Mesenchymal stem cell (in vitro differentiated cells and primary cell): ENCODE results near the gene ST7.

Experiments
- DNase-seq: peaks from one replicate; pipeline ENCODE4 v3.0.0-alpha.2; 2013
- H2AFZ ChIP-seq: one replicate; pipeline ENCODE4 v1.6.1; 2013; ENCODE audit warnings: low read depth, mild to moderate bottlenecking, control low read depth, inconsistent platforms, low read length, moderate library complexity
- H2AK5ac ChIP-seq: 2 replicates; pipeline ENCODE4 v1.6.1; 2013; ENCODE audit warnings: low read length, moderate library complexity, mild to moderate bottlenecking, inconsistent platforms; ENCODE audit not compliant: severe bottlenecking
- H2BK120ac ChIP-seq: one replicate; pipeline ENCODE4 v1.6.1; 2013; ENCODE audit warnings: low read depth, mild to moderate bottlenecking, inconsistent platforms, low read length, moderate library complexity
- H2BK12ac ChIP-seq, 2 experiments: one replicate each; pipeline ENCODE4 v1.6.1; 2013; ENCODE audit warnings: inconsistent platforms in 2 of 2, low read length in 2 of 2, mild to moderate bottlenecking in 2 of 2, moderate library complexity in 2 of 2, control low read depth in 1 of 2
- H2BK15ac ChIP-seq: one replicate; pipeline ENCODE4 v1.6.1; 2013; ENCODE audit warnings: mild to moderate bottlenecking, low read depth, inconsistent platforms; ENCODE audit not compliant: poor library complexity, severe bottlenecking
- H2BK5ac ChIP-seq: 2 replicates; pipeline ENCODE4 v1.6.1; 2013; ENCODE audit warnings: low read depth, mild to moderate bottlenecking, low read length, control low read depth, inconsistent platforms; ENCODE audit not compliant: poor library complexity, severe bottlenecking
- H3K14ac ChIP-seq, 2 experiments: one replicate each; pipeline ENCODE4 v1.6.1; 2013; ENCODE audit warnings: inconsistent platforms in 2 of 2, low read length in 2 of 2, control low read depth in 1 of 2, mild to moderate bottlenecking in 1 of 2, moderate library complexity in 1 of 2
- H3K18ac ChIP-seq, 2 experiments: one replicate each; pipeline ENCODE4 v1.6.1; 2013; ENCODE audit warnings: inconsistent platforms in 2 of 2, low read length in 2 of 2, control low read depth in 1 of 2, low read depth in 1 of 2, mild to moderate bottlenecking in 1 of 2
- H3K23ac ChIP-seq, 2 experiments: one replicate each; pipeline ENCODE4 v1.6.1; 2013; ENCODE audit warnings: inconsistent platforms in 2 of 2, low read length in 2 of 2, mild to moderate bottlenecking in 2 of 2, moderate library complexity in 2 of 2, control low read depth in 1 of 2
- H3K27ac ChIP-seq: 2 replicates; pipeline ENCODE4 v1.5.1; 2013; ENCODE audit warnings: mild to moderate bottlenecking, moderate library complexity, low read length, control low read depth, inconsistent platforms; ENCODE audit not compliant: poor library complexity, severe bottlenecking
- H3K27me3 ChIP-seq, 2 experiments: 2 replicates each; pipeline versions ENCODE4 v1.6.1 to v1.7.0; 2013; ENCODE audit warnings: low read length in 2 of 2, mild to moderate bottlenecking in 2 of 2, moderate library complexity in 2 of 2, control low read depth in 1 of 2, inconsistent platforms in 1 of 2; ENCODE audit not compliant: control insufficient read depth in 1 of 2, insufficient read depth in 1 of 2
- H3K36me3 ChIP-seq, 2 experiments: 2 replicates each; pipeline versions ENCODE4 v1.6.1 to v1.7.0; 2013; ENCODE audit warnings: low read length in 2 of 2, control low read depth in 1 of 2, inconsistent platforms in 1 of 2, low read depth in 1 of 2, mild to moderate bottlenecking in 1 of 2; ENCODE audit not compliant: insufficient read depth in 2 of 2, control insufficient read depth in 1 of 2
- H3K4ac ChIP-seq, 2 experiments: one replicate each; pipeline ENCODE4 v1.6.1; 2013; ENCODE audit warnings: inconsistent platforms in 2 of 2, low read length in 2 of 2, mild to moderate bottlenecking in 2 of 2, moderate library complexity in 2 of 2, control low read depth in 1 of 2, low read depth in 1 of 2
- H3K4me1 ChIP-seq: 2 replicates; pipeline ENCODE4 v1.6.1; 2013; ENCODE audit warnings: low read depth, low read length, control low read depth; ENCODE audit not compliant: control insufficient read depth, insufficient read depth
- H3K4me2 ChIP-seq: 2 replicates; pipeline ENCODE4 v1.6.1; 2013; ENCODE audit warnings: low read length, mild to moderate bottlenecking, inconsistent platforms; ENCODE audit not compliant: poor library complexity, severe bottlenecking
- H3K4me3 ChIP-seq, 2 experiments: 2 replicates each; pipeline versions ENCODE4 v1.5.1 to v1.7.0; 2013; ENCODE audit warnings: low read length in 2 of 2, mild to moderate bottlenecking in 2 of 2, control low read depth in 1 of 2, low read depth in 1 of 2; ENCODE audit not compliant: insufficient read depth in 1 of 2
- H3K79me1 ChIP-seq: replicated peaks from 2 replicates; pipeline ENCODE4 v1.6.1; 2013; ENCODE audit warnings: mild to moderate bottlenecking, control low read depth, low read length, inconsistent platforms; ENCODE audit not compliant: poor library complexity, severe bottlenecking
- H3K9ac ChIP-seq: 2 replicates; pipeline ENCODE4 v1.7.0; 2013; ENCODE audit warnings: mild to moderate bottlenecking, low read length, moderate library complexity
- H3K9me3 ChIP-seq: 2 replicates; pipeline ENCODE4 v1.7.0; 2013; ENCODE audit warnings: mild to moderate bottlenecking, low read length; ENCODE audit not compliant: control insufficient read depth
- H4K8ac ChIP-seq: one replicate; pipeline ENCODE4 v1.6.1; 2013; ENCODE audit warnings: inconsistent platforms, mild to moderate bottlenecking, low read length, moderate library complexity
- H4K91ac ChIP-seq: one replicate; pipeline ENCODE4 v1.6.1; 2013; ENCODE audit warnings: mild to moderate bottlenecking, low read length, inconsistent platforms
- WGBS: methylation state at CpG from one replicate; pipeline ENCODE4 v1.1.7; 2013; ENCODE audit warnings: mixed read lengths; 5-methylcytosine and 5-hydroxymethylcytosine counted together

The ST7 gene

GRCh38 chr7:116924741-116925140, 28.6 kb upstream of the ST7 start:
- H3K4ac ChIP-seq, result no peak overlapping the region
- no peak overlapping the region for H3K27ac ChIP-seq
- no peak overlapping the region for H2BK15ac ChIP-seq
- no peak overlapping the region for H3K14ac ChIP-seq
- no peak overlapping the region for H2AK5ac ChIP-seq
- no peak overlapping the region for H2BK5ac ChIP-seq
- no peaks in the 10 kb centered on the region for H3K27me3 ChIP-seq
- H2BK120ac ChIP-seq, result no peak overlapping the region
- H4K91ac ChIP-seq, result no peak overlapping the region
- no peak overlapping the region for H3K4me3 ChIP-seq
- H3K4me2 ChIP-seq, result no peak overlapping the region
- H3K23ac ChIP-seq, result no peak overlapping the region
- no peaks in the 10 kb centered on the region for H3K79me1 ChIP-seq
- no peak for DNase-seq
- H3K4me1 ChIP-seq, result peaks cover 1% of the 10 kb centered on the region
- H2AFZ ChIP-seq, result no peak overlapping the region
- peaks cover 8 to 11% of the 10 kb centered on the region in 2 experiments for H3K36me3 ChIP-seq
- H4K8ac ChIP-seq, result no peak overlapping the region
- H3K9me3 ChIP-seq, result no peaks in the 10 kb centered on the region
- no peak overlapping the region for H2BK12ac ChIP-seq
- no peak overlapping the region for H3K18ac ChIP-seq
- H3K9ac ChIP-seq, result no peak overlapping the region
- no CpG with 5 or more reads among the region's 5 CpGs for WGBS

GRCh38 chr7:116929021-116929420, 24.3 kb upstream of the ST7 start:
- no peak overlapping the region for H2BK120ac ChIP-seq
- H3K9me3 ChIP-seq, result no peaks in the 10 kb centered on the region
- DNase-seq, result no peak
- no peak overlapping the region for H2AFZ ChIP-seq
- H3K23ac ChIP-seq, result no peak overlapping the region
- no peak overlapping the region for H2BK12ac ChIP-seq
- H3K14ac ChIP-seq, result no peak overlapping the region
- no peak overlapping the region for H4K8ac ChIP-seq
- 59% methylated on average over 3 of the region's 3 CpGs for WGBS
- H2BK5ac ChIP-seq, result no peak overlapping the region
- no peak overlapping the region for H2AK5ac ChIP-seq
- no peak overlapping the region for H4K91ac ChIP-seq
- H3K36me3 ChIP-seq, result no peaks in the 10 kb centered on the region
- H3K27ac ChIP-seq, result no peak overlapping the region
- H3K9ac ChIP-seq, result no peak overlapping the region
- H3K4me3 ChIP-seq, result no peak overlapping the region
- no peak overlapping the region for H3K4me2 ChIP-seq
- no peaks in the 10 kb centered on the region for H3K27me3 ChIP-seq
- no peak overlapping the region for H3K4ac ChIP-seq
- no peak overlapping the region for H3K18ac ChIP-seq
- H3K4me1 ChIP-seq, result no peaks in the 10 kb centered on the region
- H2BK15ac ChIP-seq, result no peak overlapping the region
- H3K79me1 ChIP-seq, result no peaks in the 10 kb centered on the region

- Histone ChIP-seq H3K9me3 (no peaks in the 10 kb centered on the region), H3K23ac (no peak overlapping the region), H3K9ac (peak overlapping the region; percentile 46), H3K4ac (no peak overlapping the region), H2BK15ac (no peak overlapping the region), H3K4me3 (no peak overlapping the region), H4K8ac (no peak overlapping the region), H3K18ac (no peak overlapping the region), H2AK5ac (no peak overlapping the region), H3K27ac (no peak overlapping the region), H2BK12ac (no peak overlapping the region), H2BK5ac (no peak overlapping the region), H3K27me3 (no peaks in the 10 kb centered on the region), H3K4me2 (peak overlapping the region; percentile 7), H3K14ac (no peak overlapping the region), H2BK120ac (no peak overlapping the region), H3K36me3 (no peaks in the 10 kb centered on the region), H2AFZ (no peak overlapping the region), H4K91ac (no peak overlapping the region), H3K4me1 (no peaks in the 10 kb centered on the region), H3K79me1 (no peaks in the 10 kb centered on the region)
- DNase-seq, result peak; percentile 75
- WGBS, result 40% methylated on average over 25 of the region's 25 CpGs
Measured at GRCh38 chr7:116929914-116930913, 23.1 kb upstream of the ST7 start.

- Histone ChIP-seq H3K79me1 (no peaks in the 10 kb centered on the region), H3K23ac (no peak overlapping the region), H3K27ac (no peak overlapping the region), H3K4me1 (no peaks in the 10 kb centered on the region), H3K4ac (no peak overlapping the region), H3K27me3 (peaks cover 0 to 8% of the 10 kb centered on the region in 2 experiments), H2BK15ac (no peak overlapping the region), H3K4me3 (no peak overlapping the region), H2BK12ac (no peak overlapping the region), H3K9me3 (no peaks in the 10 kb centered on the region), H2BK120ac (no peak overlapping the region), H3K9ac (no peak overlapping the region), H3K14ac (no peak overlapping the region), H2AFZ (no peak overlapping the region), H3K18ac (no peak overlapping the region), H2AK5ac (no peak overlapping the region), H3K4me2 (no peak overlapping the region), H2BK5ac (no peak overlapping the region), H4K8ac (no peak overlapping the region), H4K91ac (no peak overlapping the region), H3K36me3 (no peaks in the 10 kb centered on the region)
- no peak for DNase-seq
- WGBS, result 96% methylated on average over 7 of the region's 7 CpGs
Measured at GRCh38 chr7:116932566-116932965, 20.7 kb upstream of the ST7 start.
